Fibroblast of lung (primary cell): ENCODE data around the gene NEK1.

Experiments used
- EZH2 ChIP-seq: IDR thresholded peaks from 2 replicates; pipeline ENCODE4 v1.5.1; 2012; ENCODE audit warnings: low read length, control low read depth, mild to moderate bottlenecking; ENCODE audit errors: missing control alignments
- TF ChIP-seq, protein P1 (sequence below), 2 donors: IDR thresholded peaks in 1 of 2; conservative IDR thresholded peaks in 1 of 2; 1 replicate in 1 of 2; 2 replicates in 1 of 2; pipeline ENCODE4 v1.5.1; 2011 to 2012; ENCODE audit warnings: low read length in 2 of 2, control low read depth in 1 of 2, inconsistent platforms in 1 of 2, low read depth in 1 of 2, mild to moderate bottlenecking in 1 of 2

DNA sequence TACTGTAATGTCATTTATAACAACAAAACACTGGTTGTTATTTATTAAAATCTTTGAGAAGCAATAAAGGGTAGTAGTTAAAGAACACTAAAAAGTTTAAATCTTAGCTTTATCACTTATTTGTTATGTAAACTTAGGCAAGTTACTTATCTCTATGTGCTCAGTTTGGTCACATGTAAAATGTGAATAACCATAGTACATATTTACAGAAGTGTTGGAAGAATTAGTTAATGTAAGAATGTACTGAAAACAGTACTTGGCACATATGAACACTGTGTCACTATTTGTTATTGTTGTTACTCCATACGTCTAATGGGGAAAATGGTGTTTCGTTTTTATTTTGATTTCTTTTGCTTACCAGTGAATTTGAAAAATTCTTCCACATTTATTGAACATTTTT, 9.1 kb downstream of the NEK1 start:
- TF ChIP-seq, protein P1, sequence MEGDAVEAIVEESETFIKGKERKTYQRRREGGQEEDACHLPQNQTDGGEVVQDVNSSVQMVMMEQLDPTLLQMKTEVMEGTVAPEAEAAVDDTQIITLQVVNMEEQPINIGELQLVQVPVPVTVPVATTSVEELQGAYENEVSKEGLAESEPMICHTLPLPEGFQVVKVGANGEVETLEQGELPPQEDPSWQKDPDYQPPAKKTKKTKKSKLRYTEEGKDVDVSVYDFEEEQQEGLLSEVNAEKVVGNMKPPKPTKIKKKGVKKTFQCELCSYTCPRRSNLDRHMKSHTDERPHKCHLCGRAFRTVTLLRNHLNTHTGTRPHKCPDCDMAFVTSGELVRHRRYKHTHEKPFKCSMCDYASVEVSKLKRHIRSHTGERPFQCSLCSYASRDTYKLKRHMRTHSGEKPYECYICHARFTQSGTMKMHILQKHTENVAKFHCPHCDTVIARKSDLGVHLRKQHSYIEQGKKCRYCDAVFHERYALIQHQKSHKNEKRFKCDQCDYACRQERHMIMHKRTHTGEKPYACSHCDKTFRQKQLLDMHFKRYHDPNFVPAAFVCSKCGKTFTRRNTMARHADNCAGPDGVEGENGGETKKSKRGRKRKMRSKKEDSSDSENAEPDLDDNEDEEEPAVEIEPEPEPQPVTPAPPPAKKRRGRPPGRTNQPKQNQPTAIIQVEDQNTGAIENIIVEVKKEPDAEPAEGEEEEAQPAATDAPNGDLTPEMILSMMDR (conservative IDR thresholded peaks at IDR 0.05 in 1 of 2, IDR thresholded peaks at IDR 0.05 in 1 of 2; ENCODE audit: low read depth in 1 of 2, low read length in 2 of 2) = no peak
- TF ChIP-seq EZH2 = no peak
